Measurements from ENCODE around the gene SPATA6.
"Not testable (repeated sequence)": the region's sequence is repeated elsewhere in the genome, so short reads cannot be mapped to it uniquely, and the experiment has no call there.

The SPATA6 gene

GRCh38 chr1:48371598-48371997 lies 100.4 kb downstream of the SPATA6 start:
- in situ Hi-C loops (cut with HindIII; ENCODE audit: low sequenced_read_pairs): no loop called here

GRCh38 chr1:48362901-48363300 lies 109.1 kb downstream of the SPATA6 start:
- in situ Hi-C loops (cut with HindIII; ENCODE audit: low sequenced_read_pairs): no loop called here

- in situ Hi-C loops (cut with HindIII; ENCODE audit: low sequenced_read_pairs): no loop called here
These were observed 115.1 kb downstream of the SPATA6 start for GRCh38 chr1:48356901-48357300.

- in situ Hi-C loops (cut with HindIII; ENCODE audit: low sequenced_read_pairs): no loop called here
These were observed 127.6 kb downstream of the SPATA6 start for GRCh38 chr1:48344373-48344772.

GRCh38 chr1:48341221-48341620 lies 130.8 kb downstream of the SPATA6 start:
- in situ Hi-C loops (cut with HindIII; ENCODE audit: low sequenced_read_pairs): no loop called here

GRCh38 chr1:48338257-48338656 lies 133.7 kb downstream of the SPATA6 start:
- in situ Hi-C loops (cut with HindIII; ENCODE audit: low sequenced_read_pairs): no loop called here

GRCh38 chr1:48333316-48333715 lies 138.7 kb downstream of the SPATA6 start:
- in situ Hi-C loops (cut with HindIII; ENCODE audit: low sequenced_read_pairs): no loop called here

- in situ Hi-C loops (cut with HindIII; ENCODE audit: low sequenced_read_pairs): no loop called here
These were observed 139.9 kb downstream of the SPATA6 start for GRCh38 chr1:48332115-48332514.

GRCh38 chr1:48329905-48330304 lies 142.1 kb downstream of the SPATA6 start:
- in situ Hi-C loops (cut with HindIII; ENCODE audit: low sequenced_read_pairs): no loop called here

- in situ Hi-C loops (cut with HindIII; ENCODE audit: low sequenced_read_pairs): no loop called here
These were observed 142.5 kb downstream of the SPATA6 start for GRCh38 chr1:48329486-48329885.

- in situ Hi-C loops (cut with HindIII; ENCODE audit: low sequenced_read_pairs): not testable (repeated sequence)
These were observed 160.2 kb downstream of the SPATA6 start for GRCh38 chr1:48311829-48312228.

- in situ Hi-C loops (cut with HindIII; ENCODE audit: low sequenced_read_pairs): no loop called here
These were observed 162.4 kb downstream of the SPATA6 start for GRCh38 chr1:48309564-48310082.

- in situ Hi-C loops (cut with HindIII; ENCODE audit: low sequenced_read_pairs): no loop called here
These were observed 169.4 kb downstream of the SPATA6 start for GRCh38 chr1:48302652-48303051.

GRCh38 chr1:48294656-48295055 lies 177.3 kb downstream of the SPATA6 start:
- in situ Hi-C loops (cut with HindIII; ENCODE audit: low sequenced_read_pairs): no loop called here

GRCh38 chr1:48294094-48294493 lies 177.9 kb downstream of the SPATA6 start:
- in situ Hi-C loops (cut with HindIII; ENCODE audit: low sequenced_read_pairs): not testable (repeated sequence)

- in situ Hi-C loops (cut with HindIII; ENCODE audit: low sequenced_read_pairs): no loop called here
These were observed 179.3 kb downstream of the SPATA6 start for GRCh38 chr1:48292706-48293105.

- in situ Hi-C loops (cut with HindIII; ENCODE audit: low sequenced_read_pairs): no loop called here
These were observed 180.6 kb downstream of the SPATA6 start for GRCh38 chr1:48291421-48291820.

GRCh38 chr1:48285525-48285924 lies 186.5 kb downstream of the SPATA6 start:
- in situ Hi-C loops (cut with HindIII; ENCODE audit: low sequenced_read_pairs): no loop called here

- in situ Hi-C loops (cut with HindIII; ENCODE audit: low sequenced_read_pairs): not testable (repeated sequence)
These were observed 187.1 kb downstream of the SPATA6 start for GRCh38 chr1:48284696-48285420.

- in situ Hi-C loops (cut with HindIII; ENCODE audit: low sequenced_read_pairs): not testable (repeated sequence)
These were observed 189.7 kb downstream of the SPATA6 start for GRCh38 chr1:48282329-48282728.

- in situ Hi-C loops (cut with HindIII; ENCODE audit: low sequenced_read_pairs): not testable (repeated sequence)
These were observed 194.6 kb downstream of the SPATA6 start for GRCh38 chr1:48277437-48277836.

GRCh38 chr1:48266576-48266975 lies 205.4 kb downstream of the SPATA6 start:
- in situ Hi-C loops (cut with HindIII; ENCODE audit: low sequenced_read_pairs): no loop called here

- in situ Hi-C loops (cut with HindIII; ENCODE audit: low sequenced_read_pairs): no loop called here
These were observed 209.0 kb downstream of the SPATA6 start for GRCh38 chr1:48263041-48263440.

Data from endothelial cell of hepatic sinusoid (primary cell).